Neural progenitor cell (in vitro differentiated cells): ENCODE measurements around the gene NDST1. TPM values are rescaled to one million over a fixed set of nuclear protein-coding genes. Genes with fewer than 3 reads are reported as not detected.

ENCODE experiments used
- DNase-seq: peaks from one replicate; pipeline ENCODE4 v3.0.0-alpha.2; 2016; ENCODE audit warnings: low spot score
- H2AFZ ChIP-seq: fragments of 200-600 bp; sonication (generic); replicated peaks from 2 replicates; pipeline ENCODE4 v1.6.1; 2016; ENCODE audit warnings: antibody characterized with exemption
- H3F3A ChIP-seq: fragments of 200-600 bp; sonication (generic); 2 replicates; pipeline ENCODE4 v1.6.1; 2016; ENCODE audit warnings: antibody characterized with exemption, low read depth
- H3K27ac ChIP-seq: fragments of 200-600 bp; sonication (generic); 2 replicates; pipeline ENCODE4 v1.5.1; 2016; ENCODE audit warnings: mild to moderate bottlenecking
- H3K27me3 ChIP-seq: fragments of 200-600 bp; sonication (generic); 2 replicates; pipeline ENCODE4 v1.6.1; 2016; ENCODE audit warnings: mild to moderate bottlenecking, moderate library complexity
- H3K36me3 ChIP-seq: fragments of 200-600 bp; sonication (generic); 2 replicates; pipeline ENCODE4 v1.5.1; 2016
- H3K4me1 ChIP-seq: fragments of 200-600 bp; sonication (generic); 2 replicates; pipeline ENCODE4 v1.6.1; 2016; ENCODE audit warnings: mixed run types
- H3K4me2 ChIP-seq: fragments of 200-600 bp; sonication (generic); 2 replicates; pipeline ENCODE4 v1.6.1; 2016
- H3K4me3 ChIP-seq: fragments of 200-600 bp; sonication (generic); 2 replicates; pipeline ENCODE4 v1.5.1; 2016
- H3K79me2 ChIP-seq: fragments of 200-600 bp; sonication (generic); 2 replicates; pipeline ENCODE4 v1.6.1; 2016; ENCODE audit warnings: low read depth
- H3K9ac ChIP-seq: fragments of 200-600 bp; sonication (generic); 2 replicates; pipeline ENCODE4 v1.6.1; 2016
- H3K9me3 ChIP-seq: fragments of 200-600 bp; sonication (generic); 2 replicates; pipeline ENCODE4 v1.5.1; 2016; ENCODE audit warnings: low read depth
- H4K20me1 ChIP-seq: fragments of 200-600 bp; sonication (generic); 2 replicates; pipeline ENCODE4 v1.6.1; 2016; ENCODE audit warnings: low read depth
- H3K27ac Mint-ChIP-seq: 3 replicates; pipeline ENCODE4 v1.8.0; 2021; ENCODE audit warnings: mixed read lengths
- H3K27me3 Mint-ChIP-seq: 2 replicates; pipeline ENCODE4 v1.8.0; 2022; ENCODE audit warnings: low read depth, mild to moderate bottlenecking, inconsistent platforms, moderate library complexity, mixed read lengths; ENCODE audit not compliant: insufficient read depth
- H3K36me3 Mint-ChIP-seq: 3 replicates; pipeline ENCODE4 v1.8.0; 2021; ENCODE audit warnings: mixed read lengths
- H3K4me1 Mint-ChIP-seq: 3 replicates; pipeline ENCODE4 v1.8.0; 2021; ENCODE audit warnings: mixed read lengths
- H3K4me3 Mint-ChIP-seq: 3 replicates; pipeline ENCODE4 v1.8.0; 2021; ENCODE audit warnings: mild to moderate bottlenecking, moderate library complexity, mixed read lengths
- H3K9me3 Mint-ChIP-seq: 3 replicates; pipeline ENCODE4 v1.8.0; 2020; ENCODE audit warnings: mixed read lengths
- CTCF ChIP-seq: fragments of 200-600 bp; sonication (generic); IDR thresholded peaks from 2 replicates; pipeline ENCODE4 v1.5.1; 2017; ENCODE audit warnings: antibody characterized with exemption, mild to moderate bottlenecking
- EZH2 ChIP-seq: fragments of 200-600 bp; sonication (generic); IDR thresholded peaks from 2 replicates; pipeline ENCODE4 v1.6.1; 2017; ENCODE audit warnings: antibody characterized with exemption, mild to moderate bottlenecking, moderate library complexity
- EZH2phosphoT487 ChIP-seq: fragments of 200-600 bp; sonication (generic); IDR thresholded peaks from 2 replicates; pipeline ENCODE4 v1.6.1; 2017; ENCODE audit warnings: antibody characterized with exemption
- total RNA-seq: library from RNA; depleted of rRNA; stranded (reverse); fragments of >200 nt; gene quantifications from 2 replicates; pipeline ENCODE4 v1.2.3, GENCODE V29; 2015; ENCODE audit warnings: low replicate concordance

Gene NDST1
- total RNA-seq, 1 donor from 2014 or later: 22.9 TPM

- no peaks in the 10 kb centered on the region for H3K9me3 Mint-ChIP-seq
- no peak overlapping the region for H3K9ac ChIP-seq
- no peak for TF ChIP-seq CTCF
- TF ChIP-seq EZH2: no peak
- TF ChIP-seq EZH2phosphoT487: no peak
- H3K4me1 Mint-ChIP-seq: peaks cover 12% of the 10 kb centered on the region
- H3K27ac ChIP-seq: no peak overlapping the region
- no peaks in the 10 kb centered on the region for H4K20me1 ChIP-seq
- H3K79me2 ChIP-seq: no peaks in the 10 kb centered on the region
- H3K4me3 ChIP-seq: no peak overlapping the region
- H3K4me1 ChIP-seq: no peaks in the 10 kb centered on the region
- H3K27me3 ChIP-seq: no peaks in the 10 kb centered on the region
- H3K4me2 ChIP-seq: no peak overlapping the region
- no peaks in the 10 kb centered on the region for H3K9me3 ChIP-seq
- H3K36me3 Mint-ChIP-seq: peaks cover 4% of the 10 kb centered on the region
- peaks cover 9% of the 10 kb centered on the region for H3F3A ChIP-seq
- no peak overlapping the region for H2AFZ ChIP-seq
- H3K27ac Mint-ChIP-seq: no peak overlapping the region
- H3K36me3 ChIP-seq: no peaks in the 10 kb centered on the region
- H3K4me3 Mint-ChIP-seq: no peak overlapping the region
- DNase-seq: no peak
- peaks cover 2% of the 10 kb centered on the region for H3K27me3 Mint-ChIP-seq
Measured at GRCh38 chr5:150559701-150560100, 51.8 kb downstream of the NDST1 start.

- Mint-ChIP-seq H3K4me1 (peaks cover 12% of the 10 kb centered on the region), H3K9me3 (no peaks in the 10 kb centered on the region), H3K27me3 (peaks cover 2% of the 10 kb centered on the region), H3K4me3 (no peak overlapping the region), H3K36me3 (peaks cover 4% of the 10 kb centered on the region), H3K27ac (no peak overlapping the region)
- no peak overlapping the region for H2AFZ ChIP-seq
- TF ChIP-seq CTCF (peak; percentile 90), EZH2 (no peak)
- H3K9ac ChIP-seq: no peak overlapping the region
- no peaks in the 10 kb centered on the region for H3K4me1 ChIP-seq
- H4K20me1 ChIP-seq: no peaks in the 10 kb centered on the region
- H3K9me3 ChIP-seq: no peaks in the 10 kb centered on the region
- H3K36me3 ChIP-seq: no peaks in the 10 kb centered on the region
- no peak overlapping the region for H3K4me3 ChIP-seq
- peak; percentile 89 for DNase-seq
- peak overlapping the region; percentile 3 for H3K4me2 ChIP-seq
- H3K27me3 ChIP-seq: no peaks in the 10 kb centered on the region
- peaks cover 9% of the 10 kb centered on the region for H3F3A ChIP-seq
- H3K79me2 ChIP-seq: no peaks in the 10 kb centered on the region
- H3K27ac ChIP-seq: no peak overlapping the region
Measured at GRCh38 chr5:150560401-150561191, 52.7 kb downstream of the NDST1 start.

GRCh38 chr5:150561192-150561512 lies 53.2 kb downstream of the NDST1 start:
- Histone ChIP-seq H3K36me3 (no peaks in the 10 kb centered on the region), H3K4me3 (no peak overlapping the region), H3K4me1 (no peaks in the 10 kb centered on the region), H4K20me1 (no peaks in the 10 kb centered on the region), H2AFZ (no peak overlapping the region), H3K27me3 (no peaks in the 10 kb centered on the region), H3K9me3 (no peaks in the 10 kb centered on the region), H3K27ac (no peak overlapping the region), H3K9ac (no peak overlapping the region), H3K79me2 (no peaks in the 10 kb centered on the region), H3K4me2 (no peak overlapping the region), H3F3A (peaks cover 9% of the 10 kb centered on the region)
- Mint-ChIP-seq H3K36me3 (peaks cover 4% of the 10 kb centered on the region), H3K9me3 (no peaks in the 10 kb centered on the region), H3K27ac (no peak overlapping the region), H3K27me3 (peaks cover 2% of the 10 kb centered on the region), H3K4me1 (peaks cover 12% of the 10 kb centered on the region), H3K4me3 (no peak overlapping the region)
- TF ChIP-seq EZH2: no peak
- TF ChIP-seq CTCF: no peak
- TF ChIP-seq EZH2phosphoT487: no peak
- DNase-seq: no peak
